Endodermal cell (in vitro differentiated cells): Measurements from ENCODE around the gene FBXL7. TPM values are rescaled to one million over a fixed set of nuclear protein-coding genes. Genes with fewer than 3 reads are reported as not detected.

ENCODE experiments used
- DNase-seq: peaks from one replicate; pipeline ENCODE4 v3.0.0-alpha.2; 2017
- H3K27ac ChIP-seq: 2 replicates; pipeline ENCODE4 v1.5.1; 2013; ENCODE audit warnings: mild to moderate bottlenecking, low read depth, low read length, moderate library complexity
- H3K27me3 ChIP-seq: 2 replicates; pipeline ENCODE4 v1.6.1; 2013; ENCODE audit warnings: mild to moderate bottlenecking, low read length, moderate library complexity; ENCODE audit not compliant: insufficient read depth, control insufficient read depth, poor library complexity, severe bottlenecking
- H3K36me3 ChIP-seq: 2 replicates; pipeline ENCODE4 v1.7.0; 2013; ENCODE audit warnings: mild to moderate bottlenecking, low read length, moderate library complexity; ENCODE audit not compliant: control insufficient read depth, insufficient read depth
- H3K4me1 ChIP-seq: one replicate; pipeline ENCODE4 v1.7.0; 2013; ENCODE audit warnings: low read length; ENCODE audit not compliant: control insufficient read depth, insufficient read depth
- H3K4me3 ChIP-seq: 2 replicates; pipeline ENCODE4 v1.5.1; 2013; ENCODE audit warnings: mild to moderate bottlenecking, low read length, moderate library complexity
- H3K9ac ChIP-seq: 2 replicates; pipeline ENCODE4 v1.6.1; 2013; ENCODE audit warnings: mild to moderate bottlenecking, low read length, moderate library complexity; ENCODE audit not compliant: poor library complexity, severe bottlenecking; ENCODE audit errors: extremely low read depth
- H3K9me3 ChIP-seq: 2 replicates; pipeline ENCODE4 v1.6.1; 2013; ENCODE audit warnings: mild to moderate bottlenecking, low read length, moderate library complexity; ENCODE audit not compliant: control insufficient read depth
- H3K27ac Mint-ChIP-seq: 2 replicates; pipeline ENCODE4 v1.8.0; 2020; ENCODE audit warnings: mixed read lengths
- H3K27me3 Mint-ChIP-seq: 2 replicates; pipeline ENCODE4 v1.8.0; 2021; ENCODE audit warnings: mild to moderate bottlenecking, mixed read lengths; ENCODE audit not compliant: insufficient read depth
- H3K36me3 Mint-ChIP-seq: 2 replicates; pipeline ENCODE4 v1.8.0; 2020; ENCODE audit warnings: low read depth, mixed read lengths
- H3K4me1 Mint-ChIP-seq: 2 replicates; pipeline ENCODE4 v1.8.0; 2020; ENCODE audit warnings: mixed read lengths
- H3K4me3 Mint-ChIP-seq: 2 replicates; pipeline ENCODE4 v1.8.0; 2020; ENCODE audit warnings: mild to moderate bottlenecking, moderate library complexity, mixed read lengths
- H3K9me3 Mint-ChIP-seq: 2 replicates; pipeline ENCODE4 v1.8.0; 2020; ENCODE audit warnings: mild to moderate bottlenecking, mixed read lengths
- WGBS, 2 experiments: methylation state at CpG; one replicate each; pipeline versions ENCODE4 v1.1.5 to v1.1.7; 2013; ENCODE audit warnings: missing lambda C conversion rate in 2 of 2, mixed read lengths in 1 of 2; ENCODE audit not compliant: insufficient coverage in 1 of 2, insufficient read length in 1 of 2; 5-methylcytosine and 5-hydroxymethylcytosine counted together
- total RNA-seq, 2 donors: library from RNA; stranded (reverse); fragmentation: NEBNext Ultra II Directional in 1 of 2; extraction: Animal tissue kit (Norgen Biotek cat#: 25700) in 1 of 2; gene quantifications; 2 replicates in 1 of 2; 3 replicates in 1 of 2; pipeline ENCODE4 v1.2.1, GENCODE V29; 2021
- TF ChIP-seq, protein P1 (sequence below): fragments of 200-600 bp; sonication (generic); conservative IDR thresholded peaks from 2 replicates; pipeline ENCODE4 v1.5.0; 2021; ENCODE audit warnings: antibody characterized with exemption, mild to moderate bottlenecking

FBXL7 gene
- total RNA-seq, 2 donors from 2014 or later, result 12.9 to 13.2 TPM

- no peak overlapping the region for H3K27ac Mint-ChIP-seq
- H3K36me3 Mint-ChIP-seq, result no peaks in the 10 kb centered on the region
- H3K9me3 Mint-ChIP-seq, result no peaks in the 10 kb centered on the region
- H3K9ac ChIP-seq, result no peak overlapping the region
- H3K36me3 ChIP-seq, result no peaks in the 10 kb centered on the region
- H3K4me3 Mint-ChIP-seq, result no peak overlapping the region
- TF ChIP-seq, protein P1, sequence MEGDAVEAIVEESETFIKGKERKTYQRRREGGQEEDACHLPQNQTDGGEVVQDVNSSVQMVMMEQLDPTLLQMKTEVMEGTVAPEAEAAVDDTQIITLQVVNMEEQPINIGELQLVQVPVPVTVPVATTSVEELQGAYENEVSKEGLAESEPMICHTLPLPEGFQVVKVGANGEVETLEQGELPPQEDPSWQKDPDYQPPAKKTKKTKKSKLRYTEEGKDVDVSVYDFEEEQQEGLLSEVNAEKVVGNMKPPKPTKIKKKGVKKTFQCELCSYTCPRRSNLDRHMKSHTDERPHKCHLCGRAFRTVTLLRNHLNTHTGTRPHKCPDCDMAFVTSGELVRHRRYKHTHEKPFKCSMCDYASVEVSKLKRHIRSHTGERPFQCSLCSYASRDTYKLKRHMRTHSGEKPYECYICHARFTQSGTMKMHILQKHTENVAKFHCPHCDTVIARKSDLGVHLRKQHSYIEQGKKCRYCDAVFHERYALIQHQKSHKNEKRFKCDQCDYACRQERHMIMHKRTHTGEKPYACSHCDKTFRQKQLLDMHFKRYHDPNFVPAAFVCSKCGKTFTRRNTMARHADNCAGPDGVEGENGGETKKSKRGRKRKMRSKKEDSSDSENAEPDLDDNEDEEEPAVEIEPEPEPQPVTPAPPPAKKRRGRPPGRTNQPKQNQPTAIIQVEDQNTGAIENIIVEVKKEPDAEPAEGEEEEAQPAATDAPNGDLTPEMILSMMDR, result no peak
- no peak overlapping the region for H3K27ac ChIP-seq
- no peak overlapping the region for H3K4me3 ChIP-seq
- H3K27me3 ChIP-seq, result peaks cover 8% of the 10 kb centered on the region
- no peaks in the 10 kb centered on the region for H3K9me3 ChIP-seq
- no peaks in the 10 kb centered on the region for H3K4me1 Mint-ChIP-seq
- WGBS, 2 experiments, result 95 to 100% methylated on average over 1 of the region's 1 CpG
- H3K4me1 ChIP-seq, result no peaks in the 10 kb centered on the region
- peaks cover 13% of the 10 kb centered on the region for H3K27me3 Mint-ChIP-seq
- no peak for DNase-seq
These were observed 7.4 kb upstream of the FBXL7 start for GRCh38 chr5:15492545-15492944.

GRCh38 chr5:15493501-15493900 lies 6.5 kb upstream of the FBXL7 start:
- Histone ChIP-seq H3K4me3 (no peak overlapping the region), H3K4me1 (no peaks in the 10 kb centered on the region), H3K36me3 (no peaks in the 10 kb centered on the region), H3K27me3 (peaks cover 8% of the 10 kb centered on the region), H3K9me3 (no peaks in the 10 kb centered on the region), H3K9ac (no peak overlapping the region), H3K27ac (no peak overlapping the region)
- no peak overlapping the region for H3K27ac Mint-ChIP-seq
- peaks cover 15% of the 10 kb centered on the region for H3K27me3 Mint-ChIP-seq
- H3K9me3 Mint-ChIP-seq, result no peaks in the 10 kb centered on the region
- no peaks in the 10 kb centered on the region for H3K36me3 Mint-ChIP-seq
- WGBS, 2 experiments, result 92 to 94% methylated on average over 5 of the region's 5 CpGs
- H3K4me1 Mint-ChIP-seq, result peaks cover 3% of the 10 kb centered on the region
- no peak overlapping the region for H3K4me3 Mint-ChIP-seq
- DNase-seq, result no peak
- TF ChIP-seq, protein P1, result no peak

DNA sequence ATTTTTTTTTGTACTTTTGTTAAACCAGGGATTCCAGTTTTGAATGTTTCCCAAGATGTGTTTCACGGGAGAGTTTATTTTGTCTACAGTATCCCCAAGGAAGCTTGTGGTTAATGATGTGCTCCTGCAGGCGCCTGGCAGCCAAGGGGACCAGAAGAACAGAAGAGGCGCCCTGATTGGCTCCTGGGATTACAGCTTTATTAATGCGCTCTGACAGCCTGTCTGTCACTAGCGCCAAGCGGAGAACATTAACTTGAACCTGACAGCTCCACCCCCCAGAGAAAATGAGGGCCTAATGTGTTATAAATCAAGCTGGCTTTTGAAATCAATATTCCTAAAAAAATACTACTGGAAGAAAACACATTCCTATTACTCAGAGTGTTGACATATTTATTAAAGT lies 5.0 kb upstream of the FBXL7 start:
- Mint-ChIP-seq H3K27me3 (peaks cover 13% of the 10 kb centered on the region), H3K27ac (no peak overlapping the region), H3K4me1 (peaks cover 6% of the 10 kb centered on the region), H3K4me3 (no peak overlapping the region), H3K9me3 (no peaks in the 10 kb centered on the region), H3K36me3 (no peaks in the 10 kb centered on the region)
- no peak for DNase-seq
- WGBS, 2 experiments, result 81 to 83% methylated on average over 1 to 6 of the region's 6 CpGs
- TF ChIP-seq, protein P1, result no peak
- H3K9me3 ChIP-seq, result no peaks in the 10 kb centered on the region
- no peaks in the 10 kb centered on the region for H3K27me3 ChIP-seq
- no peak overlapping the region for H3K27ac ChIP-seq
- H3K4me3 ChIP-seq, result no peak overlapping the region
- no peaks in the 10 kb centered on the region for H3K4me1 ChIP-seq
- no peaks in the 10 kb centered on the region for H3K36me3 ChIP-seq
- H3K9ac ChIP-seq, result no peak overlapping the region
